ENCODE results near the gene CMTM8.

CMTM8 gene

DNA sequence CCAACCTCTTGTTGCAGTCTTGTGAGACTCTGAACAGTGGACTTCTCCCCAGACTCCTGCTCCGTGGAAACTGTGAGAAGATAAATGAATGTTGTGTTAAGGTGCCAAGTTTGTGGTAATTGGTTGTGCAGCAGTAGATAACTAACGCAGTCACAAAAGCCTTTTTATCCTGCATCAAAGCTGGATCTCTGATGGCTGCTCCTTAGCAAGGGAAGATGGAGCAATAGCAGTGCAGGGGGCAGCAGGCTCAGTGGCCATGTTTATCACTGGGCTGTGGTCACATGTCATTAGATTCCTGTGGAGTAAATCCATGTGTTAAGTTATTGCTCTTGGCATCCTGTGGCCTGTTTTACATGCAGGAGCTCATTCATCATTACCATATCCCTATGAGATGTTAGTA lies 166.7 kb downstream of the CMTM8 start:
- TF ChIP-seq, protein P1, sequence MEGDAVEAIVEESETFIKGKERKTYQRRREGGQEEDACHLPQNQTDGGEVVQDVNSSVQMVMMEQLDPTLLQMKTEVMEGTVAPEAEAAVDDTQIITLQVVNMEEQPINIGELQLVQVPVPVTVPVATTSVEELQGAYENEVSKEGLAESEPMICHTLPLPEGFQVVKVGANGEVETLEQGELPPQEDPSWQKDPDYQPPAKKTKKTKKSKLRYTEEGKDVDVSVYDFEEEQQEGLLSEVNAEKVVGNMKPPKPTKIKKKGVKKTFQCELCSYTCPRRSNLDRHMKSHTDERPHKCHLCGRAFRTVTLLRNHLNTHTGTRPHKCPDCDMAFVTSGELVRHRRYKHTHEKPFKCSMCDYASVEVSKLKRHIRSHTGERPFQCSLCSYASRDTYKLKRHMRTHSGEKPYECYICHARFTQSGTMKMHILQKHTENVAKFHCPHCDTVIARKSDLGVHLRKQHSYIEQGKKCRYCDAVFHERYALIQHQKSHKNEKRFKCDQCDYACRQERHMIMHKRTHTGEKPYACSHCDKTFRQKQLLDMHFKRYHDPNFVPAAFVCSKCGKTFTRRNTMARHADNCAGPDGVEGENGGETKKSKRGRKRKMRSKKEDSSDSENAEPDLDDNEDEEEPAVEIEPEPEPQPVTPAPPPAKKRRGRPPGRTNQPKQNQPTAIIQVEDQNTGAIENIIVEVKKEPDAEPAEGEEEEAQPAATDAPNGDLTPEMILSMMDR (conservative IDR thresholded peaks at IDR 0.05), result no peak
- H3K27ac ChIP-seq, result peak overlapping the region; percentile 99

DNA sequence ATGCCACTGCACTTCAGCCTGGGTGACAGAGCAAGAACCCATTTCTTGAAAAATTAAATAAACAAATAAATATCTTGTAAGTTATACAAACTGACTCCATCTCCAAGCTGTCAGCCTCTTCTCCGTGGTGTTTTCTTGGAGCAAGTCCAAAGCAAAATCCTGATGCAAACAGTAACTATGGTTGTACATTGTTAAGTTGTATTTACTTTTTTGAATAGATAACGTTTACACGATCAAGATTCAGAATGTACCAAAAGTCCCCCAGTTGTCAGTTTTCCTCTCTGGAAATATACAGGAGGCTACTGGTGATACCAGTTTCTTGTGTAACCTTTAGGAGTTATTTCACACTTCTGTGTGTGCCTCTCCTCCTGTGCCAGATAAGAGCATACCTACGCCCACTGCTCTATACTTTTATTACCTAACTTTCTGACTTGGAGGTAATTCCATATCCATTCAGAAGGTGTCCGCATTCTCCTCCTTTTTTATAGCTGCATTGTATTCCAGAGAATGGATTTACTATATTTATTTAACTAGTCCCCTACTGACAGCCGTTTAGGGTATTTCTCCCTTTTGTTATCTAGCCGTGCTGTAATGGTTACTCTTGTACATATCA lies 167.3 kb downstream of the CMTM8 start:
- TF ChIP-seq, protein P1 (conservative IDR thresholded peaks at IDR 0.05), result no peak
- H3K27ac ChIP-seq, result peak overlapping the region; percentile 99

DNA sequence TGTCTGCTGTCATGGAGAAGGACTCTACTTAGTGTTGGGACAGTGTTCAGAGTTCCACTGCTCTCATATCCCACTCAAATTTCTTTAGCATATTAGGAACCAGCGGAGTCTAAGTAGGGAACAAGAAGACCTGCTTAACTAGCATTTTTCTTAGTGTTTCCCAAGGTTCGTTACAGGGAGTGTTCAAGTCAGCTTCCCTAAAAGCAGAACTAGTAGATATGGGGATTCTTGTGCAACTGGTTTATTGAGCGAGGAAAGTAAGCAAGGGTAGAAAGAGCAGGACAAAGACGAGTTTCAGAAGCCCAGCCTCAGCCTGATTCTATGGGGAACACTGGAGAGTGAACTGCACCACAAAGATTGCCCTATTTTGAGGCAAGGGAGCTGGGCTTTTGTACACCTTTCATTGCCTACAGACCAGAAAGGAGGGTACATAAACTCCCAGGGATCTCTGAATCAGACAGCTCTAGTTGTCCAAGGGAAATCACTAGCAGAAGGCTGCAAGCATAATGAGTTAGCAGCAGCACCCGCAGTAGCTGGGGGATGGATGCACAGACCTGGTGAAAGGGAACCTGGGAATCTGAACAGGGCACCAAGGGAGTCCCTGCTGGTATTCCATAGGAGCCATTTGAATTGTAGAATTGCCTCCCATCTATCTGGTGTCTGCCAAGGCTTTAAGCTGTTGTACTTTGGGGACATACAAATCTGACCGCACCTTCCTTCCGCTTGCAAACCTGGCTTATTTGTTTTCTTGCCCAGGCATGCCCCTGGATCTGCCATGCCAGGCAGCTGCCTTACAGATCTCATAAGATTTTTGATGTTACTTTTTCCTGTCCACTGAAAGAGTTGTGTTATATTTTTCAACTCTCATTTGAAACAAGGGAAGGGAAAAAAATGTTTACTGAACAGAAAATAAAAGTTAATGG lies 168.3 kb downstream of the CMTM8 start:
- TF ChIP-seq, protein P1 (conservative IDR thresholded peaks at IDR 0.05), result no peak
- H3K27ac ChIP-seq, result peak overlapping the region; percentile 99

DNA sequence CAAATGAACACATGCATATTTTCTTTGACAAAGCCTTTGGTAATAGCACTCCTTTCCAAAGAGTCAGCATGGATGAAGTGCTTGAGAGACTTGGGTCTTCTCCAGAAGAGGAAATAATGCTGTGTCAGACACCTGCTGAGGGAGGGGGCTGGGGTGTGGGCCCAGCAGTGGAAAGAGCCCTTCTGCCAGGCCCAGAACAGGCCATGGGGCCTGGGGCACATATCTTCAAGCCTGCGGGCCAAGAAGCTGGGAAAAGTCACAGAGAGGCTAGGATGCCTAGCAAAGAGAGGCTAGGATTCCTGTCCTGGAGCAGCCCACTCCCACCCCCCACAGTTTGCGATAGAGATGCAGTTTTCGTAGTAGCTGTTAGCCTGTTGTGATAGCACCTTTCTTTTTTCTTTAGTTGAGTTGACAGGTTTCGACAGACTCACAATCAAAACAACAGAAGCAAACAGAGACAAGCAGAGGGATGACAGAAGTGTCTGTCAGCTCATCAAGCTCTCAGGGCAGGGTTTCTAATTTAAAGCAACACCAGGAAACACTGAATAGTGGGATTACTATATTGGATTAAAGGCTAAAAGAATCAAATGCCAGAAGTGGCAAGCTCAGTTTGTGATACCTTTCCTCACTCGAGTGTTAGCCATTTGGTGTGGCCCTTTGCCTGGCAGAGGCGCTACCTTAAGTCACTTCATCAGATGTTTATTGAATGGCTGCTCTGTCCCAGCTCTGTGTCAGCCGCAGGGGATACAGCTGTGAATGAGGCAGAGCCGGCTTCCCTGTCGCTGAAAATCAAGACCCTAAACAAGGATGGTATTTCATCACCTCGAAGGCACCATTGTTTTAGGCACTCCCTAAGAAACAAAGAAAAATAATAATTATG lies 172.1 kb downstream of the CMTM8 start:
- no peak overlapping the region; the same call in 1 of the 2 replicates for H3K27ac ChIP-seq
- TF ChIP-seq, protein P1 (conservative IDR thresholded peaks at IDR 0.05), result no peak

DNA sequence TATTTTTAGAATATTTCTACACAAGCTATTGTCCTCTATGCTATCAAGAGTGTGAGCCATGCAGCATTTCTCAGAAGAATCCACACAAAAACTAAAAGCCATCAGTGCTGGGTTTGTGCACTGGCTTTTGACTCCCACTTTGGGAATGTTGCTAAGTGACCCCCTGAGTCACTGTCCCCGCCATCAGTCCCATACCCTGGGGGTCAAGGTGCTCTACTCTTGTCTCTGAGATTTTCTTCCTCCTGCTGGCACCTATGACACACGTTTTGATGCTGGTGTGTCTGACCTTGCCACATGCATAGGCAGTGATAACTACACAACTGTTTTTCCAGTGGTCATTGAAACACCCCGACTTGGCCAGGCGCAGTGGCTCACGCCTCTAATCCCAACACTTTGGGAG lies 173.0 kb downstream of the CMTM8 start:
- H3K27ac ChIP-seq, result no peak overlapping the region
- TF ChIP-seq, protein P1 (conservative IDR thresholded peaks at IDR 0.05), result no peak

DNA sequence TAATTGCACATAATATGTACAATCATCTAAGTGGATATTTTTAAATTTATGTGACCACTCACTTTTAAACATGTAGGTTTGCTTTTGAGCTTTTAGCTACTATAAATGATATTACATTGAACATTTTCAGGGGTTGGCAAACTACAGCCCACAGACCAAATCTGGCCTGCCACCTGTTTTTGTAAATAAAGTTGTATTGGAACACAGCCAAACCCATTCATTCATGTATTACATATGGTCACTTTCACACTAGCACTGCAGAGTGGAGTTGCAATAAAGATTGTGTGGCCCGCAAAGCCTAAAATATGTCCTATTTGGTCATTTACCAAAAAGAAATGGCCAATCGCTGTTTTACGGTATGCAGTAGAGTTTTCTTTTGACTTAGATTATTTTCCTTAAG lies 174.4 kb downstream of the CMTM8 start:
- H3K27ac ChIP-seq, result no peak overlapping the region
- TF ChIP-seq, protein P1 (conservative IDR thresholded peaks at IDR 0.05), result no peak

All from VCaP (cell line).